ENCODE results near the gene ITGB1BP1. TPM values are rescaled to one million over a fixed set of nuclear protein-coding genes. Genes with fewer than 3 reads are reported as not detected.

ITGB1BP1 gene
- total and polyA plus RNA-seq, 3 donors from 2014 or later, result 31.3 to 45.6 (median 38.1) TPM

- intact Hi-C loops (cut with DNase I; ENCODE audit: low total_unique reads), result no loop called here
- no peaks in the 10 kb centered on the region for H3K36me3 ChIP-seq (ENCODE audit: low read depth, missing control alignments)
- DNase-seq, result no peak
- no peak overlapping the region for H3K27ac ChIP-seq
- no peak overlapping the region for H3K4me3 ChIP-seq
- TF ChIP-seq CTCF (IDR thresholded peaks at IDR 0.05), result no peak
- TF ChIP-seq POLR2A (IDR thresholded peaks at IDR 0.05), result no peak
- no peaks in the 10 kb centered on the region for H3K27me3 ChIP-seq
- no peaks in the 10 kb centered on the region for H3K9me3 ChIP-seq
- 95 to 97% methylated on average over 3 of the region's 3 CpGs for whole genome bisulfite sequencing, 2 donors
- no peaks in the 10 kb centered on the region for H3K4me1 ChIP-seq
Measured at GRCh38 chr2:9410108-9410507, 13.2 kb downstream of the ITGB1BP1 start.

- Histone ChIP-seq H3K27ac (no peak overlapping the region), H3K9me3 (no peaks in the 10 kb centered on the region), H3K27me3 (no peaks in the 10 kb centered on the region), H3K4me1 (no peaks in the 10 kb centered on the region), H3K36me3 (ENCODE audit: low read depth, missing control alignments) (no peaks in the 10 kb centered on the region), H3K4me3 (no peak overlapping the region)
- DNase-seq, result no peak
- WGBS, 2 donors, result 90 to 93% methylated on average over 8 to 9 of the region's 9 CpGs
- intact Hi-C loops (cut with DNase I; ENCODE audit: low total_unique reads), result no loop called here
- TF ChIP-seq POLR2A (IDR thresholded peaks at IDR 0.05), result no peak
- no peak for TF ChIP-seq CTCF (IDR thresholded peaks at IDR 0.05)
Measured at GRCh38 chr2:9408641-9409151, 14.6 kb downstream of the ITGB1BP1 start.

DNA sequence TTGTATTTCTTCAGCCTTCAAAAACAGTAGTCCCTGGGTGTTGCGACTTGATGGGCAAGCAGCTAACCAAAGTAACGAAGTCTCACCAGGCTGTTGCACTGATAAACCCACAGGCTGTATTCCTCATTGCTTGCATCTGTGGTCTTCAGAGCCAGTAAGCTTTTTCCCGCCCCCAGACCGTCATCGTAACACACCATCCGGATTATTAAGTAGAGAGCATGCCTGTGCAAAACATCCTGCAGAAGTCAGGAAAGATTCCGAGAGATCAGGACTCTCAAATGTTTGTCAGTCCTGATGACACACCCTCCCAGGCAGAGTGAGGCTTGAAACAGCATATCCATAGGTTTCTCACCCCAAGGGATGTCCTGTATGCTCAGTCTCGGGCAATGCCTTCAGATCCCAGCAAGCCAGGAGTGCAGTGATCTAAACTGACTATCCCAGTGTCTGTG lies 15.9 kb downstream of the ITGB1BP1 start:
- intact Hi-C loops (cut with DNase I; ENCODE audit: low total_unique reads), result no loop called here
- Histone ChIP-seq H3K9me3 (no peaks in the 10 kb centered on the region), H3K4me1 (no peaks in the 10 kb centered on the region), H3K27me3 (no peaks in the 10 kb centered on the region), H3K27ac (no peak overlapping the region), H3K4me3 (no peak overlapping the region), H3K36me3 (ENCODE audit: low read depth, missing control alignments) (no peaks in the 10 kb centered on the region)
- TF ChIP-seq POLR2A (IDR thresholded peaks at IDR 0.05), result no peak
- TF ChIP-seq CTCF (IDR thresholded peaks at IDR 0.05), result no peak
- DNase-seq, result no peak
- WGBS, 2 donors, result 86% methylated on average over 7 to 8 of the region's 8 CpGs

DNA sequence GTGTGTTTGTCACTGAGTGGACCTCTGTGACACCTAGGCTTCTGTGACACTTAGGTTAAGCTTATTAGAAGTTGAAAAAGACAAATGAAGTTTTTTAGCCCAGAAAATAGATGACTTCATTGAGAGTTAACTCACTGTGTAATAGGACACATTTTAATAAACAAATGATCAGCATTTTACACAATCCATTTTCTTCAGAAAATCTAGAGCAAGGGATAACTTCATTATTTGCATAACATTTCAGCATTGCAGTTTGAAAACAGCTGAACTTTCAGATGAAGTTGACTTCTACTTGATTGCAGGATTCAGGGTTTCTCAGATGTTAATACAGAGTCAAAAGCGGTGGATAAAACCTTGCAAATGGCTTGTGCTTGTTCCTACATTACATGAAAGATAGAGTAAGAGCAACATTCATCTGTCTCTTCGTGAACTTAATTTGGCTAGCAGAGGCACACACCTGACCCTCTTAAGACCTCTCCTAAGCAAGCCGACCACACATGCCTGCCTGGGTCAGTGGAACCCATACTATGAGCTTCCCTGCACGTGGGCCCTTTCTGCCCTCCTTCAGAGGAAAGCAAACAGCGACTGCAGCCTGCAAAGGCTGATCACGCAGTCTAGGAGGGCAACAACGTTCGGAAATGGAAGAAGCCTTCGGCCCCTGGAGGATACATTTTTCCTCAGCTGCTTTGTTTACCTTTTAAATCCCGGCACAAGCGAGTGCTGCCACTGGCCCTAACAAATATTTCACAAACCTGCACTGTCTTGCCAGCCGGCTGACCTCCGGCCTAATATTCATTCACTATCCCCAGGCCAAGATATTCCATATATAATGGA lies 16.6 kb downstream of the ITGB1BP1 start:
- 77 to 79% methylated on average over 13 of the region's 13 CpGs for WGBS, 2 donors
- no peak for DNase-seq
- TF ChIP-seq POLR2A (IDR thresholded peaks at IDR 0.05), result no peak
- TF ChIP-seq CTCF (IDR thresholded peaks at IDR 0.05), result no peak
- H3K9me3 ChIP-seq, result no peaks in the 10 kb centered on the region
- intact Hi-C loops (cut with DNase I; ENCODE audit: low total_unique reads), result no loop called here
- no peak overlapping the region for H3K4me3 ChIP-seq
- no peak overlapping the region for H3K27ac ChIP-seq
- H3K4me1 ChIP-seq, result no peaks in the 10 kb centered on the region
- no peaks in the 10 kb centered on the region for H3K27me3 ChIP-seq
- H3K36me3 ChIP-seq (ENCODE audit: low read depth, missing control alignments), result no peaks in the 10 kb centered on the region
